WERI-Rb-1 (cell line): ENCODE data around the gene ETV1.

Experiments used
- DNase-seq: peaks from one replicate; pipeline ENCODE4 v3.0.0-alpha.2; 2020
- H3K27ac ChIP-seq: fragments of 250-450 bp; sonication (Bioruptor Pico); 2 replicates; pipeline ENCODE4 v1.5.1; 2020; ENCODE audit warnings: mild to moderate bottlenecking, moderate library complexity
- H3K27me3 ChIP-seq: fragments of 250-450 bp; sonication (Bioruptor Pico); 2 replicates; pipeline ENCODE4 v1.5.1; 2021; ENCODE audit warnings: mild to moderate bottlenecking, low read depth, moderate library complexity; ENCODE audit not compliant: insufficient read depth, severe bottlenecking
- H3K36me3 ChIP-seq: fragments of 250-450 bp; sonication (Bioruptor Pico); 2 replicates; pipeline ENCODE4 v1.5.1; 2020; ENCODE audit warnings: mild to moderate bottlenecking, moderate library complexity
- H3K4me3 ChIP-seq: 2 replicates; pipeline ENCODE4 v1.5.1; 2011; ENCODE audit warnings: low read depth, mild to moderate bottlenecking, control low read depth, low read length
- H3K9me3 ChIP-seq: fragments of 250-450 bp; sonication (Bioruptor Pico); 2 replicates; pipeline ENCODE4 v1.5.1; 2021; ENCODE audit warnings: mild to moderate bottlenecking, moderate library complexity; ENCODE audit not compliant: severe bottlenecking
- TF ChIP-seq, protein P1 (sequence below): IDR thresholded peaks from 2 replicates; pipeline ENCODE4 v1.5.1; 2011; ENCODE audit warnings: low read depth, mild to moderate bottlenecking, control low read depth, inconsistent platforms, low read length

Gene ETV1

GRCh38 chr7:13981070-13981469, 8.4 kb downstream of the ETV1 start:
- DNase-seq: no peak
- Histone ChIP-seq H3K36me3 (no peaks in the 10 kb centered on the region), H3K4me3 (no peak overlapping the region), H3K9me3 (no peaks in the 10 kb centered on the region), H3K27ac (no peak overlapping the region), H3K27me3 (no peaks in the 10 kb centered on the region)
- TF ChIP-seq, protein P1, sequence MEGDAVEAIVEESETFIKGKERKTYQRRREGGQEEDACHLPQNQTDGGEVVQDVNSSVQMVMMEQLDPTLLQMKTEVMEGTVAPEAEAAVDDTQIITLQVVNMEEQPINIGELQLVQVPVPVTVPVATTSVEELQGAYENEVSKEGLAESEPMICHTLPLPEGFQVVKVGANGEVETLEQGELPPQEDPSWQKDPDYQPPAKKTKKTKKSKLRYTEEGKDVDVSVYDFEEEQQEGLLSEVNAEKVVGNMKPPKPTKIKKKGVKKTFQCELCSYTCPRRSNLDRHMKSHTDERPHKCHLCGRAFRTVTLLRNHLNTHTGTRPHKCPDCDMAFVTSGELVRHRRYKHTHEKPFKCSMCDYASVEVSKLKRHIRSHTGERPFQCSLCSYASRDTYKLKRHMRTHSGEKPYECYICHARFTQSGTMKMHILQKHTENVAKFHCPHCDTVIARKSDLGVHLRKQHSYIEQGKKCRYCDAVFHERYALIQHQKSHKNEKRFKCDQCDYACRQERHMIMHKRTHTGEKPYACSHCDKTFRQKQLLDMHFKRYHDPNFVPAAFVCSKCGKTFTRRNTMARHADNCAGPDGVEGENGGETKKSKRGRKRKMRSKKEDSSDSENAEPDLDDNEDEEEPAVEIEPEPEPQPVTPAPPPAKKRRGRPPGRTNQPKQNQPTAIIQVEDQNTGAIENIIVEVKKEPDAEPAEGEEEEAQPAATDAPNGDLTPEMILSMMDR: no peak

DNA sequence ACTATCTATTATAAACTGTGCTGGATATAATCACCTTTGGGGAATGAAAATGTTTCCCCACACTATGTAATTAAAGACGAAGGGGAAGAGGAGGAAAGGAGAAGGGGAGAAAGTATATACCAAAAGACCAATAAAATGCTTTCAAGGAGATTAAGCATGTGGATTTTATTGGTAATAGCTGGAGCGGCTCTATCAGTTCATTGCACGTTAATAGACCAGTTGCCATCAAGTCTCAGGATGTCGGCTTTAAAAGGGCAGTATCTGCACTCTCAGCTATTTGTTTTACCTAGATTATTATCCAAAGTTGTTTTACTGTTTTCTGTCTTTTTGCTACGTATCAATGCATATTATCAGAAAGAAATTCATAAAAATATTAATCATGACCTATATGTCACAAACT, 9.0 kb downstream of the ETV1 start:
- no peak overlapping the region for H3K27ac ChIP-seq
- no peak overlapping the region for H3K4me3 ChIP-seq
- no peaks in the 10 kb centered on the region for H3K9me3 ChIP-seq
- H3K36me3 ChIP-seq: no peaks in the 10 kb centered on the region
- no peak for DNase-seq
- no peaks in the 10 kb centered on the region for H3K27me3 ChIP-seq
- TF ChIP-seq, protein P1: no peak

DNA sequence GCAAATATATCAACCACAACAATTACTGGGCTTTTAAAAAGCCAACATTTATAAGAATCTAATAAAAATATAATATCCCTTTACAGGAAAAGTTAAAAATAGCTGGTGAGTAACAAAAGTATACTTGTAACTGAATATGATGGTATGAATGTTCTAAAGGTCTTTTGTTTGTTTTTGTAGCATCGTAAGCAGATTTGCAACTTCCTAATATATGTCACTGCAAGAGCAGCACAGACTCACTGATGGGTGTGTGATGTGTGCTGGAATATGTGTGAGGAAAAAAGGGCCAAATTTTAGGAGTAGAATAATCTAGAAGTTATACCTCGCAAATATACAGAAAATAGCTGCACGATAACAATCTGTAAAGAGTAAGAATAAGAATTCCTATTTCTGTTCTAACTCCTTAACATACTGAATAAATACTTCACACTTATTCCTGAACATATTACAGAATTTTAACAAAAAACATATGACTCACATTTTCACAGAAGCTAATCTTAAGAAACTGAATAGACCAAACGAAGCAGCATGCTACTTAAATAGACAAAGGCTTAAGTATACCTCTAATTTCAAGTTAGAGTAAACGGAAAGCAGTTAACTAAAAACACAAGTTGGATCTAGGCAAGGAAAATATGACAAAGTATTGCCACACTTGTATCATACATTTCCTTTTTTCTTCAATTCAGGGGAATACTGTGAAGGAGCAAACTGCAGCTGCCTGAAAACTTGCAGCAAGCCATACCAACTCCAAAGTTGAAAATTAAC, 9.6 kb downstream of the ETV1 start:
- no peak for DNase-seq
- H3K27ac ChIP-seq: no peak overlapping the region
- H3K4me3 ChIP-seq: no peak overlapping the region

GRCh38 chr7:13976594-13976993, 12.9 kb downstream of the ETV1 start:
- Histone ChIP-seq H3K27ac (no peak overlapping the region), H3K9me3 (no peaks in the 10 kb centered on the region), H3K27me3 (no peaks in the 10 kb centered on the region), H3K36me3 (no peaks in the 10 kb centered on the region), H3K4me3 (no peak overlapping the region)
- no peak for DNase-seq
- TF ChIP-seq, protein P1: no peak

More for the DNA sequence above, 9.6 kb downstream of the ETV1 start:
- TF ChIP-seq, protein P1: no peak
- Histone ChIP-seq H3K9me3 (no peaks in the 10 kb centered on the region), H3K36me3 (no peaks in the 10 kb centered on the region), H3K27me3 (no peaks in the 10 kb centered on the region)

- DNase-seq: no peak
- H3K27ac ChIP-seq: no peak overlapping the region
- TF ChIP-seq, protein P1: no peak
- no peaks in the 10 kb centered on the region for H3K9me3 ChIP-seq
- H3K27me3 ChIP-seq: no peaks in the 10 kb centered on the region
- no peak overlapping the region for H3K4me3 ChIP-seq
- no peaks in the 10 kb centered on the region for H3K36me3 ChIP-seq
These were observed 24.4 kb downstream of the ETV1 start for GRCh38 chr7:13965077-13965476.

- H3K36me3 ChIP-seq: no peaks in the 10 kb centered on the region
- TF ChIP-seq, protein P1: no peak
- H3K4me3 ChIP-seq: no peak overlapping the region
- no peak for DNase-seq
- no peaks in the 10 kb centered on the region for H3K9me3 ChIP-seq
- no peak overlapping the region for H3K27ac ChIP-seq
- H3K27me3 ChIP-seq: no peaks in the 10 kb centered on the region
These were observed 25.5 kb downstream of the ETV1 start for GRCh38 chr7:13963925-13964324.
